GM10266 (cell line): Measurements from ENCODE around the gene TNFAIP8L1.

Source experiments
- DNase-seq: peaks from one replicate; pipeline ENCODE4 v3.0.0; 2012; ENCODE audit errors: extremely low spot score
- CTCF ChIP-seq: IDR thresholded peaks from 2 replicates; pipeline ENCODE4 v1.5.1; 2012; ENCODE audit warnings: mild to moderate bottlenecking, low read depth; ENCODE audit not compliant: control insufficient read depth, insufficient read depth; ENCODE audit errors: missing control alignments

TNFAIP8L1 gene

DNA sequence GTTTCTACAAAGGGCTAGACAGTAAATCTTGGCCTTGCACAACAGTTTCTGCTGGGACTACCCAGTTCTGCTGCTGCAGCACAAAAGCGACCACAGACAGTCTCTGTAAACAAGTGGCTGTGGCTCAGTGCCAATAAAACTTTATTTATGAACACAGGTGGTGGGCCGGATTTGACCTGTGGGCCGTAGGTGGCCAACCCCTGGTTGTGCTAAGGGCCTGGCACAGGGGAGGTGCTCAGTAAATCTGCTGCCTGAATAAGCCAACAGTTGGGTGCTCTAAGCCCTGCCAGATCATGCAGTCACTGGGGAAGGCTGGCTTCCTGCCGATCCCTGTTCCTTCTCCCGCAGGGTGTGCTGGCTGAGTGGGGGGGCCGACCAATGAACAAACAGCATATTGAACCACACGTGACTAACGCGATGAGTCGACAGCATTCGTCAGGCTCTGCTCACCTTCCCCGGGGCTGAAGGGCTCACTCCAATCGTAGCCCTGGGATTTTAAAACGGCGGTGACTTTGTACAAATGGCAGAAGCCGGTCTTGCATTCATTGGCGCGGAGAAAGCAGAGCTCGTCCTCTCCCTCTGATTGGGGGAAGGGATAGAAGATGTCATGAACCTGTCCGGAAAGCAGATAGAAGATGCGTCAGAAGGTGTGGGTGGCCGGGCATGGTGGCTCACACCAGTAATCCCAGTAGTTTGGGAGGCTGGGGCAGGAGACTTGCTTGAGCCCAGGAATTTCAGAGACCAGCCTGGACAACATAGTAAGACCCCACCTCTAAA lies 55.1 kb downstream of the TNFAIP8L1 start:
- no peak for DNase-seq
- no peak for TF ChIP-seq CTCF

GRCh38 chr19:4695224-4695731 lies 56.0 kb downstream of the TNFAIP8L1 start:
- no peak for TF ChIP-seq CTCF

GRCh38 chr19:4697304-4697703 lies 58.0 kb downstream of the TNFAIP8L1 start:
- no peak for TF ChIP-seq CTCF
- no peak for DNase-seq

More at GRCh38 chr19:4695224-4695731, 56.0 kb downstream of the TNFAIP8L1 start:
- DNase-seq: no peak

DNA sequence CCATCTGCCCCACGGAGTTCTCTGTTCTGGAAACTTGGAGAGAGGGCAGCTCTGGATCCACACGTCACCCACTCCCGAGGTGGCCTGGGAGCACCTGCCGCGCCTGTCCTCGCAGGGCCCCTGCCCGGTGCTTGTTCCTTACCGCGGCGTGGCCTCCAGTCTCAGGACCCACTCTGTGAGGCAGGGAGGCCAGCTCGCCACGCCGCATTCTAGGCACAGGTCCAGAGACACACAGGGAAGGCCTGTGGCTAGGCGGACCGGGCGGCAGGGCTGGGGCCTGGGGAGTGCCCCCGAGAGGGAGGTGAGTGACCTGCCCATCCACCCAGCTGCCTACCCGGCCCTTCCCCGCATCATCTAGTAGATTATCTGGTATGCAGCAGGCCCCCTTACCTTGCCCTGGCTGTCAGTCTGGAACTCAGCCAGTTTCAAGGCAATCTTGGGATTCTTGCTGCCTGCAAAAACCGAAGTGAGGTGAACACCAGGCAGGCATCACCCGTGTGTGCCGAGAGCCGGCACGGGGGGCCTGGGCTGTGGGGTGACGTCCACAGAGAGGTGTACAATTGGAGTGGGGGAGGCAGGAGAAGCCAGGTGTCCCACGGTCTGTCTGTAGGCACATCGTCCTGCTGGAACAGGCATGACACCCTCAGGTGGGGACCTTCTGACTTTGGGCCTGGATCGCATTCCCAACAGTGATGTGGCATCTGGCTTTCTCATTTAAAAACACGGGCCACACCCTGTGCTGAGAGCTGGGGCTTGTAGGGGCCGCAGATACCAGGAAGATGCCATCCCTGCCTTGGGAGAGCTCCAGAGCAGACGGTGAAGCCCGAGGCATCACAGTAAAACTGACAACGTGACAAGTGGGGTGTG lies 60.7 kb downstream of the TNFAIP8L1 start:
- no peak for TF ChIP-seq CTCF
- no peak for DNase-seq

- no peak for DNase-seq
- TF ChIP-seq CTCF: no peak
Measured at GRCh38 chr19:4700693-4700970, 61.3 kb downstream of the TNFAIP8L1 start.

DNA sequence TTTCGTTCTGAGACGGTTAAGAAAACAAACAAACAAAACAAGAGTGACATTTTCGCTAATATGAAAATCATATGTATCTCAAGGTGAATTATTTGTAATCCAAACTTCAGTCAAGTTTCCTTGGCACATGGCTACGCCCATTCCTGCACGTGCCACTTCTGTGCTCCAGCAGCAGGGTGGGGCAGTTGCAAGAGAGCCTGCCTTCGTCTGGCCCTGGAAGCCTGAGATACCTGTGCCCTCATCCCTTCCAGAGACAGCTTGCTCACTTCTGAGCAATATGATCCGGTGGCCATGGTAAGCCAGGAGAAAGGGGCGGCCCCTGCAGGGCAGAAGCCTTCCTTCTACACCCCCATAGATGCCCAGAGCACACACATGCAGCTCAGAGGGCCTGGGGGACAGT lies 62.2 kb downstream of the TNFAIP8L1 start:
- TF ChIP-seq CTCF: no peak
- no peak for DNase-seq

GRCh38 chr19:4702764-4703163 lies 63.4 kb downstream of the TNFAIP8L1 start:
- TF ChIP-seq CTCF: no peak
- DNase-seq: no peak
